Hippocampal formation (tissue), 2 donors: Measurements from ENCODE around the gene SPHK1.

Experiments
- DNase-seq, 2 donors: peaks; one replicate each; lab custom pipeline; 2025; lab: John Stamatoyannopoulos, UW

Gene SPHK1

DNA sequence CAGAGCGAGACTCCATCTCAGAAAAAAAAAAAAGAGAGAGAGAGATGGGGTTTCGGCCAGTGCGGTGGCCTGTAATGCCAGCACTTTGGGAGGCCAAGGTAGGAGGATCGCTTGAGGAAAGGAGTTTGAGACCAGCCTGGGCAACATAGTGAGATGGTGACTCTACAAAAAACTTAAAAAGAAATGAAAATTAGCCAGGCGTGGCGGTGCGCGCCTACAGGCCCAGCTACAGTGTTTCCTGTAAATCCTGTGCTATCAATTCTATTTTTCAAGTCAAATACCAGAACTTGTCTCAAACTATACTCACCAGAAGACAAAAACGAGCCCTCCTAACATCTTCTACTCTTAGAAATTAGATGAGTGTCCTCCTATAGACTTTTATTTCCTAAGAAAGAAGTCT lies 49.3 kb downstream of the SPHK1 start:
- DNase-seq = no peak

DNA sequence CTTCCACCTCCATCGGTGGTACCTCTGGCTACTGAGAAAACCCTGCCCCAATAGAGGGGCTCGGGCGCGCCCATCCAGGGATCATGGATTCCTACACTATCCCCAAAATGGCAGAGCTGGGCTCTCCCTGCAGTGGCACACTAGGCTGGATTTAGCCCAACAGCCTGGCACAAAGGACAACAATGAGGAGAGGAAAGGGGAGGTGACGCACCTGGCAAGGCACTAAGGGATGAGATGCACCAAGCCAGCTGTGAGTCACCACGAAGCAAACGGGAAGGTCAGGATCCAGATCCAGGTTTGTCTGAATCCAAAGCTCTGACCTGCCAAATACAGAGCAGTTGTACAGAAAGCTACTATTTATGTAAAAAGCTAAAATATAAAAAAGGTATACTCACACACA lies 50.5 kb downstream of the SPHK1 start:
- DNase-seq = no peak

DNA sequence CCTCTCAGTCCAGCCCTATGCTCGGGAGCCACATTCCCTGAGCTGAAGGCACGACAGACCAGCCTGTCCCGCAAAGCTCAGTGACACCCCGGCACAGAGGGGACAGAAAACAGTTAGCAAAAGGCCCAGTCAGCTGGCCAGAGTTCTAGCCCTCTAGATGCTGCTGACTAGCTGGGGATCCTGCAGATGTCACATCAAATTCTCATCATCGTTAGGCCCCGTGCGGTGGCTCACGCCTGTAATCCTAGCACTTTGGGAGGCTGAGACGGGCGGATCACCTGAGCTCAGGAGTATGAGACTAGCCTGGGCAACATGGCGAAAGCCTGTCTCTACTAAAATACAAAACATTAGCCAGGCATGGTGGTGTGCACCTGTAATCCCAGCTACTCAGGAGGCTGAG lies 51.3 kb downstream of the SPHK1 start:
- DNase-seq = no peak
